ENCODE measurements around the gene CCDC141.

DNA sequence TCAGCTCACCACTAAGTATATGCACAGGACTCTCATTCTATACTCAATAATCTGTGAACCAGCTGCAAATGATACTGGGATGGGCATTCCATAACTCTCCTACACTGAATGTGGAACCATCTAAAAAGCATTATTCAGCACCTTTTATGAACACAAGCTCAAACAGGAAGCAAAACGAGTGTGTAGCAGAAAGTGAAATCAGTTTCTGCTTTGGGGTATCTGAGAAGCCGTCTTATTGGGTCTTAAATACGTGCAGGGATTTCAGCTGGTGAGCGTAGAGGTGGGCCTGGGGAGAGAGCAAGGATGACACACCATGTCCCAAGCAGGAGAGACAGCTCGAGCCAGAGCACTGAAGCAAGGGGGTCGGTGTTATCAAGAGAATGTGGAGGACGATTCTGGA lies 122.8 kb downstream of the CCDC141 start:
- TF ChIP-seq, protein P1, sequence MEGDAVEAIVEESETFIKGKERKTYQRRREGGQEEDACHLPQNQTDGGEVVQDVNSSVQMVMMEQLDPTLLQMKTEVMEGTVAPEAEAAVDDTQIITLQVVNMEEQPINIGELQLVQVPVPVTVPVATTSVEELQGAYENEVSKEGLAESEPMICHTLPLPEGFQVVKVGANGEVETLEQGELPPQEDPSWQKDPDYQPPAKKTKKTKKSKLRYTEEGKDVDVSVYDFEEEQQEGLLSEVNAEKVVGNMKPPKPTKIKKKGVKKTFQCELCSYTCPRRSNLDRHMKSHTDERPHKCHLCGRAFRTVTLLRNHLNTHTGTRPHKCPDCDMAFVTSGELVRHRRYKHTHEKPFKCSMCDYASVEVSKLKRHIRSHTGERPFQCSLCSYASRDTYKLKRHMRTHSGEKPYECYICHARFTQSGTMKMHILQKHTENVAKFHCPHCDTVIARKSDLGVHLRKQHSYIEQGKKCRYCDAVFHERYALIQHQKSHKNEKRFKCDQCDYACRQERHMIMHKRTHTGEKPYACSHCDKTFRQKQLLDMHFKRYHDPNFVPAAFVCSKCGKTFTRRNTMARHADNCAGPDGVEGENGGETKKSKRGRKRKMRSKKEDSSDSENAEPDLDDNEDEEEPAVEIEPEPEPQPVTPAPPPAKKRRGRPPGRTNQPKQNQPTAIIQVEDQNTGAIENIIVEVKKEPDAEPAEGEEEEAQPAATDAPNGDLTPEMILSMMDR (IDR thresholded peaks at IDR 0.05; ENCODE audit: borderline replicate concordance, extremely low read depth, low read length, poor library complexity, severe bottlenecking) = no peak
- TF ChIP-seq EZH2 (IDR thresholded peaks at IDR 0.05; ENCODE audit: borderline replicate concordance, low read depth, low read length, severe bottlenecking) = no peak
